K562 (cell line): ENCODE results near the gene SLC24A1. TPM values are rescaled to one million over a fixed set of nuclear protein-coding genes. Genes with fewer than 3 reads are reported as not detected.

ENCODE experiments used
- ATF4 ChIP-seq: fragments of 450-650 bp; formaldehyde crosslinking; IDR thresholded peaks from 2 replicates; pipeline ENCODE4 v1.4.0; 2022; ENCODE audit warnings: mild to moderate bottlenecking, moderate library complexity
- BCL6 ChIP-seq: fragments of 250-450 bp; sonication (Bioruptor Pico); IDR thresholded peaks from 2 replicates; pipeline ENCODE4 v1.4.0; 2020
- BRD9 ChIP-seq: fragments of 450-650 bp; IDR thresholded peaks from 2 replicates; pipeline ENCODE4 v1.6.1; 2018; ENCODE audit warnings: low read depth; ENCODE audit not compliant: partially characterized antibody
- CCAR2 ChIP-seq: fragments of 200-400 bp; formaldehyde crosslinking; IDR thresholded peaks from 2 replicates; pipeline ENCODE4 v1.6.1; 2017; ENCODE audit warnings: mild to moderate bottlenecking, low read depth, low read length
- HBP1 ChIP-seq: fragments of 450-650 bp; formaldehyde crosslinking; IDR thresholded peaks from 2 replicates; pipeline ENCODE4 v1.4.0; 2022; ENCODE audit warnings: missing genetic modification characterization
- HIVEP1 ChIP-seq: fragments of 250-450 bp; sonication (Bioruptor Pico); IDR thresholded peaks from 2 replicates; pipeline ENCODE4 v1.4.0; 2020; ENCODE audit warnings: mild to moderate bottlenecking
- HMG20A ChIP-seq: fragments of 450-650 bp; formaldehyde crosslinking; conservative IDR thresholded peaks from 2 replicates; pipeline ENCODE4 v1.4.0; 2020; ENCODE audit warnings: mild to moderate bottlenecking, mixed read lengths
- HMGXB4 ChIP-seq: sonication (generic); formaldehyde crosslinking; IDR thresholded peaks from 2 replicates; pipeline ENCODE4 v1.8.1; 2023; ENCODE audit warnings: mild to moderate bottlenecking, missing genetic modification reagents
- HNRNPK ChIP-seq: fragments of 200-400 bp; formaldehyde crosslinking; IDR thresholded peaks from one replicate; pipeline ENCODE4 v1.6.1; 2018; ENCODE audit warnings: mild to moderate bottlenecking, low read depth, low read length; ENCODE audit not compliant: poor library complexity, severe bottlenecking
- MBD1 ChIP-seq: fragments of 250-450 bp; sonication (Bioruptor Pico); IDR thresholded peaks from 2 replicates; pipeline ENCODE4 v1.8.0; 2022; ENCODE audit warnings: inconsistent platforms
- MCM2 ChIP-seq: fragments of 450-650 bp; IDR thresholded peaks from 2 replicates; pipeline ENCODE4 v1.6.1; 2017; ENCODE audit warnings: low read depth, mild to moderate bottlenecking
- MECOM ChIP-seq: fragments of 250-450 bp; sonication (Bioruptor Pico); IDR thresholded peaks from 2 replicates; pipeline ENCODE4 v1.8.0; 2022; ENCODE audit warnings: inconsistent platforms
- PTTG1 ChIP-seq: fragments of 450-650 bp; IDR thresholded peaks from 2 replicates; pipeline ENCODE4 v1.6.1; 2016; ENCODE audit warnings: low read depth, mild to moderate bottlenecking, missing genetic modification characterization, missing compliant biosample characterization
- RFX5 ChIP-seq: IDR thresholded peaks from 2 replicates; pipeline ENCODE4 v1.6.1; 2011; ENCODE audit warnings: low read depth, mild to moderate bottlenecking, improper control_type of control experiment, low read length
- SREBF1 ChIP-seq: fragments of 150-350 bp; IDR thresholded peaks from 2 replicates; pipeline ENCODE4 v1.6.1; 2014; ENCODE audit warnings: antibody characterized with exemption, low read depth, low read length, borderline replicate concordance
- U2AF2 ChIP-seq: fragments of 200-400 bp; formaldehyde crosslinking; optimal IDR thresholded peaks from 2 replicates; pipeline ENCODE3; 2017; ENCODE audit warnings: low read depth, mild to moderate bottlenecking, low read length
- ZNF280A ChIP-seq: fragments of 450-650 bp; IDR thresholded peaks from 2 replicates; pipeline ENCODE4 v1.6.1; 2018; ENCODE audit warnings: mild to moderate bottlenecking, low read depth; ENCODE audit not compliant: partially characterized antibody
- ZNF41 ChIP-seq: fragments of 250-450 bp; sonication (Bioruptor Pico); conservative IDR thresholded peaks from 2 replicates; pipeline ENCODE4 v1.4.0; 2020; ENCODE audit warnings: mild to moderate bottlenecking
- ZNF551 ChIP-seq: fragments of 250-450 bp; sonication (Bioruptor Pico); IDR thresholded peaks from 2 replicates; pipeline ENCODE4 v1.5.0; 2021; ENCODE audit warnings: mild to moderate bottlenecking, moderate library complexity
- ZZZ3 ChIP-seq: fragments of 450-650 bp; IDR thresholded peaks from 2 replicates; pipeline ENCODE4 v1.6.1; 2016; ENCODE audit warnings: antibody characterized with exemption, mild to moderate bottlenecking, moderate library complexity
- polyA plus RNA-seq, 8 experiments: library from polyadenylated mRNA; depleted of rRNA in 4 of 8; stranded (reverse) in 5 of 8; unstranded in 3 of 8; fragments of >200 nt; fragmentation: Nextera tagmentation in 2 of 8; fragmentation: Illumina TruSeq in 1 of 8; extraction: Ambion mirVana in 2 of 8; extraction: Trizol in 1 of 8; gene quantifications; 2 replicates each; pipeline versions ENCODE4 v1.2.1 to v1.2.3, GENCODE V29; 2011 to 2014; ENCODE audit warnings: inconsistent platforms in 1 of 8, missing spikeins in 1 of 8
- total RNA-seq, 7 experiments: library from RNA; depleted of rRNA in 6 of 7; stranded (reverse); fragments of >200 nt in 6 of 7; fragmentation: Illumina TruSeq in 2 of 7; extraction: Trizol in 2 of 7; gene quantifications; 2 replicates each; pipeline versions ENCODE4 v1.2.1 to v1.2.3, GENCODE V29; 2011 to 2021; ENCODE audit warnings: low replicate concordance in 1 of 7

Gene SLC24A1
- total and polyA plus RNA-seq, 9 of the 15 experiments (the other 6 are each of a cell fraction or from before 2014, with no cell fraction given) = 3.1 to 8.2 (median 5.5) TPM

- no peak for TF ChIP-seq ZNF280A
- no peak for TF ChIP-seq SREBF1
- TF ChIP-seq RFX5 = no peak
- TF ChIP-seq MBD1 (CRISPR knock-in tag) = no peak
- TF ChIP-seq U2AF2 = no peak
- TF ChIP-seq HMGXB4 (CRISPR knock-in tag) = peak; percentile 73; the same call in 1 of the 2 replicates
- no peak for TF ChIP-seq HNRNPK
- TF ChIP-seq HIVEP1 = no peak
- TF ChIP-seq ATF4 (CRISPR knock-in tag) = no peak
- TF ChIP-seq PTTG1 (tag) = no peak
- TF ChIP-seq CCAR2 = no peak
- TF ChIP-seq ZZZ3 = peak; percentile 83; the same call in 1 of the 2 replicates
- TF ChIP-seq ZNF41 = no peak
- TF ChIP-seq MCM2 = no peak
- no peak for TF ChIP-seq ZNF551 (CRISPR knock-in tag)
- no peak for TF ChIP-seq BCL6 (CRISPR knock-in tag)
- TF ChIP-seq BRD9 = peak; percentile 94
- no peak for TF ChIP-seq MECOM
- TF ChIP-seq HBP1 (CRISPR knock-in tag) = 0 out of 2 replicates have a peak, but pooled peaks have one; percentile 31
- TF ChIP-seq HMG20A = no peak
These were observed 10.6 kb upstream of the SLC24A1 start, which contains the start of gene INTS14 (continued) for GRCh38 chr15:65610871-65611718.
